ENCODE results near the gene PMM2.

Gene PMM2

GRCh38 chr16:8892101-8892575 is 94.5 kb downstream of the PMM2 start:
- DNase-seq, result no peak

- DNase-seq, result no peak
Measured at GRCh38 chr16:8893426-8893825, 95.8 kb downstream of the PMM2 start.

GRCh38 chr16:8893976-8894690 is 96.5 kb downstream of the PMM2 start:
- DNase-seq, result no peak

GRCh38 chr16:8894736-8895334 is 97.2 kb downstream of the PMM2 start:
- DNase-seq, result no peak

- peak; percentile 3 for DNase-seq
Measured at GRCh38 chr16:8898660-8899318, 101.2 kb downstream of the PMM2 start.
